HG03378 (cell line): ENCODE data around the gene PAQR8.
A peak's percentile ranks its signal among the peaks of the same experiment; 100 is the strongest.

ENCODE experiments used
- ATAC-seq: cut with Tn5 transposase; IDR thresholded peaks from one replicate; pipeline ENCODE4 v1.9.1; 2021; ENCODE audit warnings: mild to moderate bottlenecking, moderate library complexity; ENCODE audit not compliant: unreplicated experiment

Gene PAQR8

GRCh38 chr6:52346503-52346902, 15.4 kb upstream of the PAQR8 start:
- ATAC-seq: no peak

GRCh38 chr6:52347818-52348217, 14.1 kb upstream of the PAQR8 start:
- no peak for ATAC-seq

- no peak for ATAC-seq
These were observed 10.1 kb upstream of the PAQR8 start for GRCh38 chr6:52351879-52352238.

GRCh38 chr6:52352239-52353018, 9.5 kb upstream of the PAQR8 start:
- peak; percentile 93 for ATAC-seq

- ATAC-seq: no peak
These were observed 5.9 kb upstream of the PAQR8 start for GRCh38 chr6:52356017-52356416.

GRCh38 chr6:52359403-52359802, 2.5 kb upstream of the PAQR8 start:
- no peak for ATAC-seq

GRCh38 chr6:52360028-52360427, 1.9 kb upstream of the PAQR8 start:
- ATAC-seq: no peak

- ATAC-seq: no peak
These were observed 1.1 kb upstream of the PAQR8 start for GRCh38 chr6:52360601-52361413.

GRCh38 chr6:52361414-52361944, 472 bp upstream of the PAQR8 start:
- peak; percentile 29 for ATAC-seq

- peak; percentile 37 for ATAC-seq
These were observed 684 bp downstream of the PAQR8 start for GRCh38 chr6:52362443-52363227.

GRCh38 chr6:52363228-52363867, 1.4 kb downstream of the PAQR8 start:
- ATAC-seq: no peak

GRCh38 chr6:52364480-52365166, 2.7 kb downstream of the PAQR8 start:
- no peak for ATAC-seq

- no peak for ATAC-seq
These were observed 3.4 kb downstream of the PAQR8 start for GRCh38 chr6:52365317-52365716.

GRCh38 chr6:52365866-52366540, 4.1 kb downstream of the PAQR8 start:
- no peak for ATAC-seq

- no peak for ATAC-seq
These were observed 6.1 kb downstream of the PAQR8 start for GRCh38 chr6:52368002-52368401.

- ATAC-seq: no peak
These were observed 7.3 kb downstream of the PAQR8 start for GRCh38 chr6:52369234-52369633.

GRCh38 chr6:52371656-52372191, 9.8 kb downstream of the PAQR8 start:
- ATAC-seq: no peak

GRCh38 chr6:52373151-52373690, 11.3 kb downstream of the PAQR8 start:
- ATAC-seq: no peak

- ATAC-seq: no peak
These were observed 12.3 kb downstream of the PAQR8 start for GRCh38 chr6:52374247-52374646.
